AG20443 (cell line): Measurements from ENCODE around the gene LSAMP.

Experiments
- DNase-seq: peaks from one replicate; pipeline ENCODE4 v3.0.0; 2012; ENCODE audit warnings: low spot score, mixed read lengths

The LSAMP gene

DNA sequence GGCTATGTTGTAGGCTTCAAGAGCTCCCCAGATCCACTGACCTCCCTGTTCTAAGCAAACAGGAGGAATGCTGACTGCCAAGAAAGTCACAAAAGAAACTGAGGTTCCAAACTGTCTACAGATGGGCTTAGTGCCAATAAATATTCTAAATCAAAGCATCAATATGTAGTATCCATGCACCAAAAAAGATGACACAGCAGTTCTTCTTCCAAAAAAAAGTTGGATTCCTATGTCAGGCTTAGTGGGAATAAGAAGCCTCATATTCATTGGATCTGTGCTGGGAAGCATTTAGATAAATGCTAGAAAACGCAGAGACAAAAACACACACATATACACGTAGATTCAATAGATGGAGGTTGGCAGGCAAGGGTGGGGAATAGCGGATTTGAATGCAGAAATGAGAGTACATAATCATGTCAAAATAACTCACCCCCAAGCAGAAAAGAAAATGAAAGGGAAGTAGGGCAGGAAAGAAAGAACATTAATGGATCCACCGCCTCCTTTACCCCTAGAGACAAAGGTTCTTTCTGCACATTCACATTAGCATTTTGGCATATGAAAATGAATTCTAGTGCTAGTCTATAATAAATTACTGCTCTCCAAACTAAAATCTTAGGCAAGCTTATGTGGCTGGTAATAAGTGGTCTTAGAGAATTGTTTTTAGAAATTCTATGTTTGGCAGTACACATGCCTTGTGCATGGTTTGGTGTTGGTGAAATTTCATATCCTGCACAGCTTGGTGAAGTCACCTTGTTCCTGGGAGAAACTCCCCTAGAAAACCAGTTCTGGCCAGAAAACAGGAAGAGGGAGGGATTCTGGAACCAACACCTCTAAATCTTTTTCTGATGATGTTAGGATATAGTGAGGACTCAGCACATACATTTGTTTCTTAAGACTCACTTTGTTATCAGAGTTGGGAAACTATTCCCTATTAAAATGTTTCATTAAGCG lies 283.4 kb downstream of the LSAMP start:
- no peak for DNase-seq

DNA sequence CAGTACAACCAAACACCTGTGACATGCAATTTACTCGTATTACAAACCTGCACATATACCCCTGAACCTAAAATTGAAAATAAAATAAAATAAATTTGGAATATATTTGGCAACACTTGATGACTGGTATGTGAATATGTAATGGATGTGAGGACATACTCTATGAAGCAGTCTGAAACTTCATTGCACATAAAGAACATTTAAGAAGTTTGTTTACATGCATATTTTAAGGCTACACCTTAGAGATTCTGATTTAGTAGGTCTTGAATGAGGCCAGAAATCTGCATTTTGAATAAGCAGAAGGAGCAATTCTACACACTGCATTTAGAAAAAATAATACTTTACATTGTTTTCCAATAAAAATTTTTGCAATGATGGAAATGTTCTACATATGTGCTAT lies 284.7 kb downstream of the LSAMP start:
- no peak for DNase-seq

DNA sequence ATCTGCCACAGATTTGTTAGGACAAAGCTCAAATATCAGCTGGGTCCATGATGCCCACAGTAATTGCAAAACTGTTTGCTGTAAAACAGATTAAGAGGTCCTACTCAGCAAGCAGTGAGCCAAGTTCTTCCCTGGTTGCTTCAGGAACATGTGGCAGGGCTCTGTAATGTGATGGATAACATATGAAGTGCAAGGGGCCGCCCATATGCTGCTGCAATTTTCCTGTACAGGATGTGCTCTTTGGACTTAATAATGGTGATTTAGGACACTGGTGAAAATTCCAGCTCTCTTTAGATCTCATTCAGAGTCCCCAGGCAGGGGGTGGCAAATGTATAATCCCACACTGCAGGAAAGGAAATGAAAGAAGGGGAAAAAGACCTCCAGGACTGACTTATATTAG lies 289.4 kb downstream of the LSAMP start:
- DNase-seq: no peak

DNA sequence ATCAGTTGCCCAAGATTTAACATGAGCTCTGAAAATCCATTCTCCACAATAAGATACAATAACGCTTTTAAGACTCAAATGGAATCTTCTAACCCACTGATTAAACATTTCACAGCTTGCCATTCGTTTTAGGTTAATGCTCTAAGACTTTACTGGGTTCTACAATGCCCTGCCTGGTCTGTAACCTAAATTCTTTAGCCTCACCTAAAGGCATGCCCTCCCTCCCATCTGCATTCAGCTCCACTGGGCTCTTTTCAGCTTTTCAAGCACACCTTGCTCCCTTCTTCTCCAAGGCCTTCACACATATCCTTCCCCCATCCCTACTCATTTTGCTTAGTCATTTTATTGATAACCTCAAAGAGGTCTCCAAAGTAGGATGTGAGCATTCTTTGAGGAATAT lies 290.9 kb downstream of the LSAMP start:
- DNase-seq: no peak

DNA sequence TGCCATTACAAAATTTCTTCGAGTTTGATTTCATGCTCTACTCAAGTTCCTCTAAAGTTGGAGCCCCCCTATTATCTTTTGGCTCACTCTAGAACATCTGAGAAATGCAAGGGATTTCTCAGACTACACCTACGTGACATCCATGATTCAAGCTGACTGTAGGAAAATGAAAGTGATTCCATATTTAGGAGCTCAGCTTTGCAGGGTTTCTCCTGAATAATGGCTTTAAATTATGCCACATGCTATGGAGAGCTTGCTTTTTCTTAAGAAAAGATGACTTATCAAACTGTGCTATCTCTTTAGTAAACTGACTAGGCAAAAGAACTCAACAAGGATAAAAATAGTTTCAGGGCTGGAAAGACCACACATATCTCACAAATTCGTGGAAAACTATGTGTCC lies 292.1 kb downstream of the LSAMP start:
- no peak for DNase-seq

DNA sequence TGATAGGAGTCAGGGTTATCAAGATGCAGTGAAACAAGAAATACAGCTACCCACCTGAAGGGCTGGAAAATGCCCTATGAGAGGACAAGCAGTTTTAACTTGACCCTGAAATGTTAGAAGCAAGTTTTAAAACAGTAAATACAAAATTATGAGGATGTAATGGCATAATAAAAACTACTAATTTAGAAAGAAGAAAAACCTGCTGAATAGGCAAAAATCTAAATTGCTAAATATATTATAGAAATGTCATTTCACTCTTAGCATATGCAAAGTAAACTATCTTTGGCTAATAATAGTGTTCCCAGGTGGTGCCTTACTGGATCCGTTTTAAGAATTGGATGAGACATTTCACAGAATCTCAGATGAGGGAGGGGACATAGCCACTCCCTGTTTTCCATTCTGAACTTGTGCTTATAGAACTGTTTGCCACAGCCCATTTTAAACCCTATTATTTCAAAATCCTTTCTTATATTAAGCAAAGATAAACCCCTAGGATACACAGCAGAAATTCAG lies 294.6 kb downstream of the LSAMP start:
- DNase-seq: no peak

DNA sequence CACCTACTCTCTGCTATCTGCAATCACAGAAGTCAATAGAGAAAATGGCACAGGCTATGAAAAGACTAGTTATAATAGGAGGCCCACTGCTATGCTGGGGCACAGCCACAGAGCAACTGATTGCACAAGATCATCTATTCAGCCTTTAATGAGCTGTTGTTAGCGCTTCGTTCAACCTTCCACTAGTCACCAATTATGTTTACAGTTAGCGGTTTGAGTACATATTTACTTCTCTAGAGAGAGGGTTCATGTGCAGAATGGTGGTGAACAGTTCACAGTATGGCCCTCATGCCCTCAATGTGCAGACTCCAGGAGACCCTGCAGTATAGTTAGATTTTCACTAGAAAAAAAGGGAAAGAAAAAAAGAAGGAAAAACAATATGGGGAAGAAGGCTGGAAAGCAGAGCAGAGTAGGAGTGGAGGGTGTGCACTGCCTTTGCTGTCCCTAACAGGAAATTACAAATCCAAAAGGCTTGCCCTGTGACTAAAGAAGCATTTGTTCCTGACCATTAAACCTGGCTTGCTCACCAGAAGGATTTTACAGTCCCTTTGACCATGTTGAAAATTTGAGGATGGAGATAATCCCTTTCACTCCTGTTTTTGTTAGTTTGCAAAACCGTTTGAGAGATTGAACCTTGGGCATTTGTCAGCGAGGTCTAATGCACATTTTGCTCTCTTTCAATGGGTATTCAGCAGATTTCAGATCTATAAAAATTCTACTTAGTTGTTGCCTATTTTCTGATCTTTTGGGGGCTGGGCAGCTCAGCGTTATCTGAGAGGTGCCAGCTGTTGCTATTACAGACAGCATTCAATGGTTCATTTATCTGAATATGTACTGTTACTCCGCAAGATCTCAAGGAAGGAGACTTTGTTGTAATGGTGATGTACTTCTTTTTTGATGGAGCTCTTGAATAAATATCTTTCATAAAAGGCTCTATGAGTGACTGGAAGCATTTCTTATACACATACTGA lies 296.1 kb downstream of the LSAMP start:
- DNase-seq: peak; percentile 16

DNA sequence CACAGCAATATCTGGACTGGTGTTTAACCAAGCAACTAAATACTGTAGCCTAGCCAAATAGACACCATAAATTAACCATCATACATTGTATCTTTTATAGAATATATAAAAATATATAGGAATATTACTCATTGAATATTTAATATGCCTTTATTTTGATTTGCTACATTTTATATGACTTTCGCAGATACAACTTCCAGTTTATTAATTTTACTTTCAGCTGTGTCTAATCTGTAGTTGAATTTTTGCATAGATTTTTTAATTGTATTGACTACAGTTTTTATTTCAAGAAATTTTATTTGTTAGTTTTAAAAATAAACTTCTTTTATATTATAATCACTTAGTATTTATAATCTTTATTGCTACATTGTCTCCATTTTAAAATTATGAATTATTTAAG lies 299.7 kb downstream of the LSAMP start:
- no peak for DNase-seq

DNA sequence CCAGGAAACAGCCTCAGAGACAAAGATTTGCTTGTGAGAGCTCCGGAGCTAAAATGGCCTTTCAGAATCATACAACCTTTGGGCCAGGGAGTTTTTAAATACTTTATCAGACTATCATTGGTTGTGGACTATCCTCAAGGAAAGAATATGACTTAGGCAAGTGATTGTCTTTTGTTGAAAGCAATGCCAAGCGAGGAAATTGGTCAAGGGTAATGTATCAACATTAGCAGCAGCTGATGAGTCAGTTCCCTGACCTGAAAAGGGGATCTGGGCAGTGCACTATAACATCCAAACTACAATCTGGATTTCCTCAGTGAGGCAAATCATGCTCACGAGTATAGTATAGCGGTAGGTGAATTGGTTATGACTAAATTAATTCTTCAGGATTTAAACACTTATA lies 303.6 kb downstream of the LSAMP start:
- no peak for DNase-seq

DNA sequence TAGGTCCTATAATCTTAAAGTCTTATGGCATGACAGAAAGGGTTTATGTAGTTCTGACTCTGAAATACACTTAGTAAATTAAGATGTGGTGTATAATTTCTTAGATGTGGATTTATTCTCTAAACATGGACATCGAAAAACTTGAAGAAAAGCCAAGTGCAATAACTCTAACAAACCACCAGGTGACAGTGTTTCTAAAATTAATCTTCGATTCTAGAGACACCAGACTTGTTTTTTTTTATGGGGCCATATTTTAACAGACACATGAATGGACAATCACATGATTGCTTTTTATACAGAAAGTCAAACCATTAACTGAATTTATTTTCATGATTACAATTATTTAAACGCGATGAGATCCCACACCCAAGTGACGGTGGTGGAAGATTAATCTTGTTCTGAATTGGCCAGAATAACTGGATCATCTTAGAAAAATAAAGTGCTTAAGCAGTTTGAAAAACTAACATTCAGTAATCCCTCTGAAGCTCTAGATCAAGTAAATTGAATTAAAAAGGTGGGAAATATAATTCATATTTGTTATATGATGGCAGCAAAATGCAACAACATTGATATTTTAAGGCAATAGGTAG lies 305.1 kb downstream of the LSAMP start:
- DNase-seq: peak; percentile 23

DNA sequence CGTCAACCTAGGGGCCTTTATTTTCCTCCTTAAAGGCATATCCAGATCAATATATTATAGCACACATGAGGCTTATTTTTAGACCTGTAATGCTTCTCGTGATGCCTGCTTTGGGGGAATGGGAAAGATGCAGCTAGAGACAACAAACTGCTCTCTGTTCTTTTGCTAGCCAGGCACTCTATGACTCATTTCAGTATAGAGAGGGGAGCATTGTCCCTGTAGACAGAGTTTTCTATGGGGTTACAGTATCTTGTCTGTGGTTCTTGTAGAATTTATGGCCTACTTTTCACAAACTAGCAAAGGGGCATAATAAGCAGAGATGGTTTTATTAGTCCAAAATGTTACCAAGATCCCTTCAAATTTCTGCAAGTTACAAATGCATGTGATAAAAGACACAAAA lies 305.6 kb downstream of the LSAMP start:
- no peak for DNase-seq

DNA sequence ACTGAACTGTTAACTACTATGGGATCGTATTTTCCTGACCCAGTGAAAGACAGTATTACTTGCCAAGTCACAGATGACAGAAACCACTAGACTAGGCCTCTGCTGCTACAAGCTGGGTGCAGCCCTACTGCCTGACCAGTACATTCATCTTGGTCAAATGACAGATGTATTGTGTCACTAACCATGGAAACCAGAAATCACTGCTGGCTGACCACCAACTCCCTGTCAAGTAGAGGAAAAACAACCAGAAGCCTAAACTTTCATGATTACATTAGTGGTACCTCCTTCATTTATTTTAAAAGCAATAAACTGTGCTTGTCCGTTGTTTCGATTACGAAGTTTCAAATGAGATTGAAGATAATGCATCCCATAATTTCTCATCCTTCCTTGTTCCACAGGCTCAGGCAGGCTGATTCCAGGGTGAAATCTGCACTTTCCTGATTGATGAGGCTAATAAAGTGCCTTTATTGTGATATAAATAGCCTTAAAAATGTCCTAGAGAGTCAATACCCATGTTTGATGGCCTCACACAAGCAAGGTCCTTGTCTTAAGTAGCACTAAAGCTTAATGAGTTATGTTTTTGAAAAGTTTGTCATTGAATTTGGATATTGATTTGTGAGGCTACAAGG lies 309.7 kb downstream of the LSAMP start:
- peak; percentile 71 for DNase-seq

DNA sequence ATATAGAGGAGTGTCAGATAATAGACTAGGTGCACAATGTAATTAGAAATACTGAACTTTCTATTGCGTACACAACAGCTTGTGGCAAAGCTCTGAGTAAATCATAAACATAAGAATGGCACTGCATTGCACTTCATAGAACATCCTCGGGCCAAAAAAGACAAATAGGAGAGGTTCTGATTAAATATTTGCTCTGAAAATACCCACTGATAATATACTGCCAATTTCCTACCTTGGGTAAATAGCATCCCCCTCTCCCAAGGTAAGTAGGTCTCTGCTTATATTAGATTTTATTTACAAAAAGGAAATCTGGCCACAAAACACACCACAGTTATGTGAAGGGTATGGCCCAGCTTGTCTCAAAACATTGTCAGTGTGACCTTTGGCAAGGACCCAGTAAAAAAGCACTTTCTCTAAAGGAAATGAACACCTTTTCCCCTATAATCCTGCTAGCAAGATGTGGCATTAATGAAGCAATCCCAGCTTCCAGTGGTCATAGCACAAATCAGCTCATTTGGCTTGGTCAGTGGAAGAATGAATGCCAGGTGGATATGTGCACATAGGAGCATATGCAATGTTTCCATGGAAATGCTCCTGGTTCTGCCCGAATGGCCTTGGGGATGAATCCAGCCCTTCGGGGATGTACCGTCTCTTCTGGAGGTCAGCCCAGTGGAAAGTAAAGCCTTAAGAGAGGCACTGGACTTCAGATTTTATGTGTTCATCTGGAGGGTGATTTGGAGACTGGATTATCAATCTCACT lies 315.9 kb downstream of the LSAMP start:
- DNase-seq: no peak

DNA sequence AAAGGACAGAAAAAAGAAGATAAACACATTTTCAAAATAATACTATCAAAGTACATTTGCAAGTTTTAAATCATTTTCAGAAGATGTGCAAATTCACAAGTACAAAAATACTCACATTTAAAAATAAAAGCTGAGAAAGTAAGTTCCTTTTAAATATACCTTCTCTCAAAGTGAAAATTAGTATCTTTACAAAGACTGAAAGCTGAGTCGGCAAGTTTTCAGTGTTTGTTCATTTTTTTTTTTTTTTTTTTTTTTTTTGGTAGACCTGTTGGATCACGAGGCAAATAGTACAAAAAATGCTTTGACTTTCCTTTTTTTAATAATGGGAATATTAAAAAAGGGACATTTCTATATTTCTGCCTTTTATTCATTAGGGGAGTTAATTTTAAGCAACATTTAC lies 317.8 kb downstream of the LSAMP start:
- DNase-seq: no peak

DNA sequence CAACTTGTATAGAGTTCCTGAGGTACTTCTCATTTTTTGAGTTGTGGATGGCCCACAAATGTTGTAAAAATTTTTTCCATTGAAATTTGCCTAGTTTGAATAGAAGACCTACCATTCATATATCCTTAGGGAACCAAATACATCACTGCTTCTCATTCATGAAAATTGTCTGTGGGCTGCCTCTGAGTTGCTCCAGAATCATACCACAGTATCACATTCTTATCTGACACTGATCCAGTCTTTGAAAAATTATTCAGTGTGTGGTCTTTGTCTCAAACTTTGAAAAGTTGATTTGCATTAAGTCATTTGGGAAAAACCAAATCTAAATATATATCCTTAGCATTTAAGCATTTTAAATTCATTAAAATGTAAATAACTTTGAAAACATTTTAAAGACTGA lies 321.1 kb downstream of the LSAMP start:
- DNase-seq: no peak

DNA sequence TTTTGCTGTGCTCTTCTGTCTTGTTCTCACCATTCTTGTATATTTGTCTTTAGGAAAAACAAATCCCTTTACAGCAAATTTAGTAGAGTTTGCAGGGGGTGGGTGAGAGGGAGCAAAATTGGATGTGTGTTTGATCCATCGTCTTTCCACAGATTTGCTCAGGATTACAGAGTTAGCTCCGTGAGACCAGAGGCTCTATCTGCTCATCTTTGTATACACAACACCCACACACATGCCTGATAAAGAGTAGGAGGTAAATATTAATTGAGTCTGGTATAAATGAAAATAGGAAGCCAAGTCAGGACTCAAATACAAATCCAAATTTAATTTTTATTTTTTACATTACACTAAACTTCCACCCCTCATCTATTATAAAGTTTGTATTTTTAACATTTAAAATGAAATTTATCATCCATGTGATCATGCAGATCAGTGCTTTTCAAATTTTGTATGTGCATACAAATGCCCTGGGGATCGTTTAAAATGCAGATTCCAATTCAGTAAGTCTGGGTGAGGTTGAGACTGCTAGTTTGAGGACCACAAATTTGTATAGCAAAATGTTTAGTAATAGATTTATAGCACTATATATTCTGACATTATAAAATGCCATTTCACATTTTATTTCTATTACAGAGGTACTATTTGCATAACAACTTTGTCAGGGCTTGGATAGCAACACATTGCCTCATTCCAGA lies 326.7 kb downstream of the LSAMP start:
- no peak for DNase-seq

DNA sequence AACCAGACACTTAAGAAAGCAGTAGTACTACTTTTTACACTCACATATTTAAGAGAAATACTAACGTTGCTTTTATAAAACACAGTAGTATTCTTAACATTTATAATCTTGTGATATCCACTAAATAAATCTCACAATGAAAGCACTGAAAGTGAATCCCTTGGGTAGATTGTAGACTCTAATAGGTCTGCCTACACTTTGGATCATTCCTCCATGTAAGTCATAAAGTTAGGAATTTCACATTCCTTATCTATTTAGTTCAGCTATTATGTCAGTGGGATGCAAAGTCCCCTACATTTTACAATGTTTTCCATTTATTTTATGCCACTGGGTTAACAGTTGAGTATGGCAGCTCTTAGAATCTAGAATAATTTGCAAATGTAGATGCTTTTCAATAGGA lies 330.7 kb downstream of the LSAMP start:
- DNase-seq: no peak

DNA sequence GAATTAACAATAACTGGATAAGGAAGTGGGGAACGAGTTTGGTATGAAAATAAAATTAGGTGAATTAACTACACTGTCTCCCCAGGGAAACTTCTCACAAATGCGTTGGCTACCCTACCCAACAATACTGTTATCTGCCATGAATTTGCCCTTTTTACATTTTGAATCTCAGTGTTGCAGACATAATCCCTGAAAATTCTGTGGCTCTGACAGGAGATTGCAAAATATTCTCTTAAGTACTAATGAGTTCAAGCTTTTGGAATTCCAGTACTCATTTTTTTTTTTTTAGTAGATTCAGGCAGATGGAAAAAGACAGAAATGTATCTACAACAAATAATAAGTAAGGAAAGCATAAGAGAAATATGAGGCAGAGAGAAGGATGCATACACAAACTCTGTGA lies 332.6 kb downstream of the LSAMP start:
- DNase-seq: peak; percentile 64

DNA sequence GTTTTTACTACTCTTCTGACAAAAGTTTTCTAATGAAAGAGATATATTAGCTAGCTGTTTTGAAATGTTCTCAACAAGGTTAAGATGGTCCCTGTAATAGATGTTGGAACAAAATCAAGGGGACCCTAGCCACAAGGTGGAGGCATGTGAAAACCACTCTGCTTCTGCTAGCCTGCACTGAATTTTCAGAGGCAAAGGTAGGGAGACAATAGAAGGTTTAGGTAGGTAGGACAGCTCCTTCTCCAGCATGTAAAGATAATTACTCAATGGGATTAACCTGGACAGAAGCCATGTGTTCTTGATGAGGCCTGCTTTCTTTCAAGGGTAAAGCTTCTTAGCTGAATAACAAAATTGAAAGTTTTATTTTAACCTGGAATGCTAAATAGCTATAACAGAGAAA lies 333.5 kb downstream of the LSAMP start:
- DNase-seq: no peak

DNA sequence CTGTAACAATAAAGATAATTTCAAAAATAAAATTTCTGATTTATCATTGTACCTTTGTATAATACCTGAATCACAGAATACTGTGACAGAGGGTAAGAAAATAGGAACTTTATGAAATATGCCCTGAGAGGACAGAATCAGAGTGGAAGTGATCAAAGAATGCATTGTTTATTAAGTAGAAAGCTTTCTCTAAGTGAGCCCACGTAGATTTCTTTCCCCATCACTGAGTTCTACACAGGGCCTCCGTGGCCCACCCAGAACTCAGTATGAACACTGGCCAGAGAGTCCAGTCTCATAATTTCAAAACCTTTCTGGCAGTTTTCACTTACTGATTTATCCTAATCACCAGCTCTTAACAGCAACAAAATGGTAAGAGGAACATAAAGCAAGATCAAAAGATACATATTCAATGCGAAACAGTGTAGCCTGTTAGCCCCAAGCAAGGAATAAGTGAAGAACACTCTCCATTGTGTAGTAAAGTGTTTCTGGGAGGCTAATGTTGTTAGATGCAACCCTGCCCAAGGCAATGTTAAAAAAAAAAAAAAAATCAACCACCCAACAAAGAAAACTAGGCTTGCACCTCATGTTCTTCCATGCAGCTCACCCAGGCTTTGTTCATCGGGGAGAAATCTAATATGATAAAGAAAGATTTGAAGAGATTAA lies 341.3 kb downstream of the LSAMP start:
- no peak for DNase-seq
